Psoas muscle (tissue), 8 donors: ENCODE results near the gene AOPEP. TPM values are rescaled to one million over a fixed set of nuclear protein-coding genes. Genes with fewer than 3 reads are reported as not detected.

Experiments
- ATAC-seq, 4 donors: fragments of 200-7000 bp; cut with Tn5 transposase; one replicate each; pipeline ENCODE4 v1.9.1; 2020; ENCODE audit warnings: moderate library complexity in 3 of 4, mild to moderate bottlenecking in 2 of 4
- DNase-seq, 2 donors: peaks; one replicate each; pipeline ENCODE4 v3.0.0-alpha.2; 2020
- H3K27ac ChIP-seq: fragments of 200-600 bp; one replicate; pipeline ENCODE4 v1.8.0; 2022
- H3K27me3 ChIP-seq, 3 donors: fragments of 200-600 bp in 1 of 3; one replicate each; pipeline versions ENCODE4 v1.6.1 to v1.8.0; 2013 to 2022; ENCODE audit warnings: low read length in 2 of 3, mild to moderate bottlenecking in 2 of 3, moderate library complexity in 1 of 3; ENCODE audit not compliant: insufficient read depth in 3 of 3
- H3K36me3 ChIP-seq, 2 donors: fragments of 200-600 bp in 1 of 2; one replicate each; pipeline versions ENCODE4 v1.6.1 to v1.8.0; 2013 to 2022; ENCODE audit warnings: low read depth in 1 of 2, mild to moderate bottlenecking in 1 of 2, moderate library complexity in 1 of 2; ENCODE audit not compliant: insufficient read depth in 1 of 2
- H3K4me1 ChIP-seq: fragments of 200-600 bp; one replicate; pipeline ENCODE4 v1.8.0; 2022
- H3K4me3 ChIP-seq: fragments of 200-600 bp; one replicate; pipeline ENCODE4 v1.8.0; 2022; ENCODE audit warnings: mild to moderate bottlenecking
- H3K9me3 ChIP-seq: fragments of 200-600 bp; one replicate; pipeline ENCODE4 v1.8.0; 2022
- CTCF ChIP-seq: fragments of 200-600 bp; IDR thresholded peaks from one replicate; pipeline ENCODE4 v1.8.0; 2022; ENCODE audit warnings: antibody characterized with exemption
- WGBS, 3 donors: extraction: QIAGEN DNeasy Blood & Tissue Kit; methylation state at CpG; one replicate each; pipeline versions ENCODE4 v1.1.6 to v1.1.7; 2013; 5-methylcytosine and 5-hydroxymethylcytosine counted together
- intact Hi-C, 2 donors: fragments of 100-400 bp; cut with DNase I; formaldehyde crosslinking; loops; one replicate each; pipeline versions ENCODE4 v1.11.0 to v1.14.2; 2022
- polyA plus RNA-seq, 3 donors: library from polyadenylated mRNA; stranded (reverse); fragments of 200-250 nt; gene quantifications; one replicate each; pipeline ENCODE4 v1.2.3, GENCODE V29; 2013
- total RNA-seq, 4 donors: library from RNA; stranded (reverse); fragmentation: NEBNext Ultra II Directional in 2 of 4; extraction: Animal tissue kit (Norgen Biotek cat#: 25700) in 2 of 4; gene quantifications; one replicate each; pipeline versions ENCODE4 v1.2.1 to v1.2.4, GENCODE V29; 2021 to 2023
- donor health status: healthy with polysubstance abuse.
- donor health status: DM: no; HTN: no; CAD: no; lungs with moderate emphysema.
- donor health status: Bipolar disorder and iron deficiency.
- donor health status: healthy.
- donor health status: DM: yes; HTN: yes; CAD: no.
- donor health status: DM: no; HTN: no; CAD: no.
- donor health status: DM: no; HTN: no; CAD: no.
- donor health status: DM: yes; HTN: yes; CAD: no.

The AOPEP gene
- total and polyA plus RNA-seq, 7 donors, result 46.4 to 96.9 (median 78.6) TPM

- TF ChIP-seq CTCF, result no peak
- no peak overlapping the region for H3K4me3 ChIP-seq
- 62 to 80% (median 71%) methylated on average over 5 of the region's 5 CpGs for WGBS, 3 donors
- intact Hi-C loops, result loop anchor here in 1 of 2 donors (2.0 kb wide), 1 partner anchor 43 kb away; no protein-coding TSS in a partner anchor
- H3K27ac ChIP-seq, result peak overlapping the region; percentile 93
- peaks cover 91% of the 10 kb centered on the region for H3K4me1 ChIP-seq
- no peaks in the 10 kb centered on the region for H3K36me3 ChIP-seq
- peak in 1 of 4 donors; percentile 13 for ATAC-seq
- no peak for DNase-seq
- no peaks in the 10 kb centered on the region for H3K27me3 ChIP-seq
- no peaks in the 10 kb centered on the region for H3K9me3 ChIP-seq
Observed at GRCh38 chr9:95073918-95074317, 347.4 kb downstream of the AOPEP start.

- WGBS, 3 donors, result 21 to 43% (median 32%) methylated on average over 9 of the region's 9 CpGs
- H3K4me3 ChIP-seq, result no peak overlapping the region
- H3K4me1 ChIP-seq, result peaks cover 91% of the 10 kb centered on the region
Observed at GRCh38 chr9:95074632-95075031, 348.1 kb downstream of the AOPEP start.

GRCh38 chr9:95075700-95076099 is 349.2 kb downstream of the AOPEP start:
- 51 to 66% (median 51%) methylated on average over 7 of the region's 7 CpGs for WGBS, 3 donors
- DNase-seq, result no peak
- ATAC-seq, result no peak
- H3K27me3 ChIP-seq, result no peaks in the 10 kb centered on the region
- peaks cover 89% of the 10 kb centered on the region for H3K4me1 ChIP-seq
- H3K27ac ChIP-seq, result peak overlapping the region; percentile 93
- H3K4me3 ChIP-seq, result no peak overlapping the region
- H3K36me3 ChIP-seq, result peaks cover 0 to 1% of the 10 kb centered on the region in 2 donors
- no peak for TF ChIP-seq CTCF
- no peaks in the 10 kb centered on the region for H3K9me3 ChIP-seq
- intact Hi-C loops, result no loop called here

More at GRCh38 chr9:95074632-95075031, 348.1 kb downstream of the AOPEP start:
- DNase-seq, result peak in 1 of 2 donors; percentile 72
- TF ChIP-seq CTCF, result no peak
- Histone ChIP-seq H3K27ac (peak overlapping the region; percentile 93), H3K9me3 (no peaks in the 10 kb centered on the region), H3K27me3 (no peaks in the 10 kb centered on the region), H3K36me3 (no peaks in the 10 kb centered on the region)
- intact Hi-C loops, result no loop called here
- ATAC-seq, result peak; percentile 44 to 81 (median 71)

GRCh38 chr9:95076696-95077052 is 350.2 kb downstream of the AOPEP start:
- Histone ChIP-seq H3K4me3 (no peak overlapping the region), H3K36me3 (peaks cover 0 to 11% of the 10 kb centered on the region in 2 donors), H3K9me3 (no peaks in the 10 kb centered on the region), H3K27me3 (no peaks in the 10 kb centered on the region), H3K4me1 (peaks cover 90% of the 10 kb centered on the region), H3K27ac (peak overlapping the region; percentile 93)
- TF ChIP-seq CTCF, result no peak
- ATAC-seq, result no peak
- DNase-seq, result no peak
- WGBS, 3 donors, result 32 to 58% (median 33%) methylated on average over 1 of the region's 1 CpG
- intact Hi-C loops, result no loop called here
